A673 (cell line): ENCODE data around the gene PLCG2.

ENCODE experiments used
- EZH2 ChIP-seq: fragments of 200-600 bp; sonication (generic); IDR thresholded peaks from 2 replicates; pipeline ENCODE4 v1.6.1; 2017; ENCODE audit warnings: borderline replicate concordance, low read depth, mild to moderate bottlenecking, mixed read lengths, antibody characterized with exemption, low read length; ENCODE audit not compliant: poor library complexity, severe bottlenecking
- TF ChIP-seq, protein P1 (sequence below): fragments of 300-800, 200-600 bp; sonication (generic); conservative IDR thresholded peaks from 2 replicates; pipeline ENCODE4 v1.5.1; 2017; ENCODE audit warnings: low read depth, mild to moderate bottlenecking, antibody characterized with exemption, low read length, moderate library complexity, mixed read lengths

DNA sequence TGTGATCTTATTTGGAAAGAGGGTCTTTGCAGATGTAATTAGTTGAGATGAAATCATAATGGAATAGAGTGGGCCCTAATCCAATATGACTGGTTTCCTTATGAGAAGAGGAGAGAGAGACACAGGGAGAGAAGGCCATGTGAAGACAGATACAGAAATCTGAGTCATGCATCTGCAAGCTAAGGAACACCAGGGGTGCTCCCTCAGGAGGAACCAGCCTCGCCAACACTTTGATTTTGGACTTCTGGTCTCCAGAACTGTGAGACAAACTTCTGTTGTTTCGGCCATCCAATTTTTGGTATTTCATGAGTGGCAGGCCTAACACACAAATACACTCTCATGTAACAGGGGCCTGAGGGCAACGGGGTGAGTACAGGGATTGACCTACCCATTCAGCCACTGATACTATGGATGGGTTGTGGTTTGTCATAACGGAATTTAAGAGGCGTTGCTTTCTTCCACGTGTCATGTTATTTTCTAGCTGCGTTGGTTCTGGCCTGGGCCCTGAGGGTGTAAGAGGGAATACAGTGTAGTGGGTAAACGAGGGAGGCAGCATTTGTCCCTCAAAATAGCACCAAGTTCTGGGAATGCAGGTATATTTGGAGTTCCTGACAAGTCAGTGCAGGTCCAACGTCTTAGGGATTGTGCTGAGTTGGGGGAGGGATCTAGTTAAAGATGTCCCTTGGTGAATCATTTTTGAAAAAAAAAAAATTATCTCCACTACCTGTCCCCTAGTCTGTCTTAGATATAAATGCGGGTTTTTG, 17.7 kb downstream of the PLCG2 start:
- TF ChIP-seq, protein P1, sequence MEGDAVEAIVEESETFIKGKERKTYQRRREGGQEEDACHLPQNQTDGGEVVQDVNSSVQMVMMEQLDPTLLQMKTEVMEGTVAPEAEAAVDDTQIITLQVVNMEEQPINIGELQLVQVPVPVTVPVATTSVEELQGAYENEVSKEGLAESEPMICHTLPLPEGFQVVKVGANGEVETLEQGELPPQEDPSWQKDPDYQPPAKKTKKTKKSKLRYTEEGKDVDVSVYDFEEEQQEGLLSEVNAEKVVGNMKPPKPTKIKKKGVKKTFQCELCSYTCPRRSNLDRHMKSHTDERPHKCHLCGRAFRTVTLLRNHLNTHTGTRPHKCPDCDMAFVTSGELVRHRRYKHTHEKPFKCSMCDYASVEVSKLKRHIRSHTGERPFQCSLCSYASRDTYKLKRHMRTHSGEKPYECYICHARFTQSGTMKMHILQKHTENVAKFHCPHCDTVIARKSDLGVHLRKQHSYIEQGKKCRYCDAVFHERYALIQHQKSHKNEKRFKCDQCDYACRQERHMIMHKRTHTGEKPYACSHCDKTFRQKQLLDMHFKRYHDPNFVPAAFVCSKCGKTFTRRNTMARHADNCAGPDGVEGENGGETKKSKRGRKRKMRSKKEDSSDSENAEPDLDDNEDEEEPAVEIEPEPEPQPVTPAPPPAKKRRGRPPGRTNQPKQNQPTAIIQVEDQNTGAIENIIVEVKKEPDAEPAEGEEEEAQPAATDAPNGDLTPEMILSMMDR, result no peak
- TF ChIP-seq EZH2, result no peak
